ENCODE data around the gene TTC32. TPM values are rescaled to one million over a fixed set of nuclear protein-coding genes. Genes with fewer than 3 reads are reported as not detected.
A peak's percentile ranks its signal among the peaks of the same experiment; 100 is the strongest.

TTC32 gene
- total and polyA plus RNA-seq, 2 of the 4 experiments (the other 2 are of a cell fraction), result 1.1 to 3.9 TPM

GRCh38 chr2:19868224-19868623 lies 33.6 kb downstream of the TTC32 start:
- H2BK20ac ChIP-seq (ENCODE audit: low read depth, low read length), result no peak overlapping the region
- no peak overlapping the region for H3K23ac ChIP-seq (ENCODE audit: low read depth, low read length)
- BruUV-seq (replicated peaks), result no TSS peak
- H3K27me3 ChIP-seq (ENCODE audit: control insufficient read depth, insufficient read depth, low read length), result peaks cover 34% of the 10 kb centered on the region
- TF ChIP-seq CEBPB (IDR thresholded peaks at IDR 0.05; ENCODE audit: low read depth, low read length) (no peak), RAD21 (IDR thresholded peaks at IDR 0.05; ENCODE audit: low read length) (no peak), MXI1 (IDR thresholded peaks at IDR 0.05; ENCODE audit: borderline replicate concordance, low read depth, low read length) (no peak), POLR2A (IDR thresholded peaks at IDR 0.05; ENCODE audit: low read depth, low read length) (no peak), RCOR1 (IDR thresholded peaks at IDR 0.05; ENCODE audit: insufficient replicate concordance, low read length) (no peak), ELK1 (IDR thresholded peaks at IDR 0.05; ENCODE audit: borderline replicate concordance, low read depth, low read length) (no peak), RFX5 (IDR thresholded peaks at IDR 0.05; ENCODE audit: low read depth, low read length) (no peak), MAFK (IDR thresholded peaks at IDR 0.05; ENCODE audit: low read depth, low read length) (no peak), NFE2L2 (IDR thresholded peaks at IDR 0.05; ENCODE audit: low read depth, low read length) (no peak), SMC3 (IDR thresholded peaks at IDR 0.05; ENCODE audit: low read depth, low read length) (no peak), USF2 (IDR thresholded peaks at IDR 0.05; ENCODE audit: low read depth, low read length) (no peak), CHD1 (IDR thresholded peaks at IDR 0.05; ENCODE audit: low read depth, low read length) (no peak), FOS (IDR thresholded peaks at IDR 0.05; ENCODE audit: low read depth, low read length) (no peak), CTCF (conservative IDR thresholded peaks at IDR 0.05; ENCODE audit: low read depth, low read length) (no peak), BHLHE40 (IDR thresholded peaks at IDR 0.05; ENCODE audit: low read depth, low read length) (no peak), MAZ (IDR thresholded peaks at IDR 0.05; ENCODE audit: borderline replicate concordance, low read depth, low read length) (no peak)
- DNase-seq, result no peak
- H2BK15ac ChIP-seq (ENCODE audit: low read depth, low read length), result no peak overlapping the region
- WGBS, 2 experiments (ENCODE audit: extremely low coverage in 2 of 2, insufficient read length in 1 of 2), result 0% methylated on average over 1 of the region's 7 CpGs; no CpG with 5 or more reads in 1 of the 2 experiments
- peak overlapping the region; percentile 89 for H2AFZ ChIP-seq (replicated peaks; ENCODE audit: low read length, poor library complexity)
- H2BK5ac ChIP-seq (ENCODE audit: low read depth, low read length, poor library complexity, severe bottlenecking), result no peak overlapping the region
- H3K79me1 ChIP-seq (ENCODE audit: low read depth in 1 of 2, low read length in 2 of 2), result no peaks in the 10 kb centered on the region
- ChIA-PET POLR2A (ENCODE audit: unreplicated experiment) (no interaction called here), CTCF (no interaction called here)
- no peak overlapping the region for H3K14ac ChIP-seq (replicated peaks; ENCODE audit: low read depth, low read length)
- no peaks in the 10 kb centered on the region for H3K9me3 ChIP-seq (ENCODE audit: control insufficient read depth, insufficient read depth, low read length)
- no peaks in the 10 kb centered on the region for H4K20me1 ChIP-seq (ENCODE audit: insufficient read depth, low read length)
- intact Hi-C loops (cut with micrococcal nuclease), result loop anchor here (10.0 kb wide), 2 partner anchors 227 to 983 kb away; no protein-coding TSS in a partner anchor
- no peak overlapping the region for H3K18ac ChIP-seq (ENCODE audit: low read depth, low read length)
- no peak overlapping the region for H4K5ac ChIP-seq (ENCODE audit: low read depth, low read length)
- no peaks in the 10 kb centered on the region; the same call in 1 of the 2 replicates for H3K9me1 ChIP-seq (ENCODE audit: insufficient read depth, low read length)
- no peak overlapping the region for H3K4ac ChIP-seq (ENCODE audit: low read depth, low read length)
- H3K4me3 ChIP-seq (ENCODE audit: insufficient read depth, low read depth, low read length), result no peak overlapping the region; the same call in 1 of the 2 replicates
- no peak for ATAC-seq (ENCODE audit: low read depth)
- H3K4me2 ChIP-seq (ENCODE audit: low read depth, low read length), result peak overlapping the region; percentile 90; the same call in 1 of the 2 replicates
- H2AK5ac ChIP-seq (ENCODE audit: low read depth, low read length), result no peak overlapping the region
- H3K4me1 ChIP-seq (ENCODE audit: control insufficient read depth, insufficient read depth, low read length), result peaks cover 6% of the 10 kb centered on the region; the same call in 1 of the 2 replicates
- dilution Hi-C loops (cut with HindIII; ENCODE audit: low sequenced_read_pairs, unreplicated experiment), result no loop called here
- in situ Hi-C loops (cut with MboI; ENCODE audit: low sequenced_read_pairs), result loop anchor here (10.0 kb wide), 1 partner anchor 1123 kb away; no protein-coding TSS in a partner anchor
- H4K8ac ChIP-seq (ENCODE audit: low read depth in 2 of 2, low read length in 2 of 2), result no peak overlapping the region
- H3K9ac ChIP-seq (ENCODE audit: low read depth, low read length), result no peak overlapping the region
- H3K36me3 ChIP-seq (ENCODE audit: control insufficient read depth, insufficient read depth, low read length), result no peaks in the 10 kb centered on the region
- H2BK120ac ChIP-seq (ENCODE audit: low read depth, low read length), result no peak overlapping the region
- no peak overlapping the region for H2AK9ac ChIP-seq (replicated peaks; ENCODE audit: low read depth, low read length, poor library complexity)
- H3K27ac ChIP-seq (ENCODE audit: insufficient read depth, low read length), result no peak overlapping the region
- H3K56ac ChIP-seq (ENCODE audit: extremely low read depth, insufficient read depth, low read length), result no peak overlapping the region
- H4K91ac ChIP-seq (ENCODE audit: insufficient read depth, low read depth, low read length), result no peak overlapping the region

Data from IMR-90 (cell line).